Activated naive CD4-positive, alpha-beta T cell treated with anti-CD3 and anti-CD28 coated beads, Interleukin-2, amount 50 U/mL, for 24 hours (primary cell): Measurements from ENCODE around the gene ODAD2.

Source experiments
- H3K27ac Mint-ChIP-seq: one replicate; pipeline ENCODE4 v1.8.0; 2021; ENCODE audit warnings: mild to moderate bottlenecking, mixed read lengths
- H3K27me3 Mint-ChIP-seq: one replicate; pipeline ENCODE4 v1.8.0; 2021; ENCODE audit warnings: mixed read lengths
- H3K36me3 Mint-ChIP-seq: one replicate; pipeline ENCODE4 v1.8.0; 2021; ENCODE audit warnings: mixed read lengths
- H3K4me1 Mint-ChIP-seq: one replicate; pipeline ENCODE4 v1.8.0; 2021; ENCODE audit warnings: mixed read lengths
- H3K4me3 Mint-ChIP-seq: one replicate; pipeline ENCODE4 v1.8.0; 2021; ENCODE audit warnings: mild to moderate bottlenecking, mixed read lengths
- H3K9me3 Mint-ChIP-seq: one replicate; pipeline ENCODE4 v1.8.0; 2021; ENCODE audit warnings: mixed read lengths

The ODAD2 gene

GRCh38 chr10:27998954-27999275, at the start of gene ODAD2:
ODAD2 (minus strand) TSS chr10:27999079; CDS start chr10:27995142, 3,937 bp downstream.
- Mint-ChIP-seq H3K4me3 (peak within 1 kb of the TSS; percentile 87), H3K9me3 (no peaks in the 10 kb centered on the region), H3K36me3 (no peaks in the 10 kb centered on the region), H3K4me1 (peaks cover 13% of the 10 kb centered on the region), H3K27ac (no peak within 1 kb of the TSS), H3K27me3 (peaks cover 39% of the 10 kb centered on the region)

GRCh38 chr10:28047061-28047460, 48.2 kb upstream of the ODAD2 start:
- no peaks in the 10 kb centered on the region for H3K27me3 Mint-ChIP-seq
- H3K4me1 Mint-ChIP-seq: no peaks in the 10 kb centered on the region
- no peaks in the 10 kb centered on the region for H3K9me3 Mint-ChIP-seq
- no peak overlapping the region for H3K4me3 Mint-ChIP-seq
- H3K27ac Mint-ChIP-seq: no peak overlapping the region
- H3K36me3 Mint-ChIP-seq: peaks cover 9% of the 10 kb centered on the region

GRCh38 chr10:28046579-28046978, 47.7 kb upstream of the ODAD2 start:
- Mint-ChIP-seq H3K27me3 (no peaks in the 10 kb centered on the region), H3K4me3 (no peak overlapping the region), H3K27ac (no peak overlapping the region), H3K9me3 (no peaks in the 10 kb centered on the region), H3K4me1 (no peaks in the 10 kb centered on the region), H3K36me3 (peaks cover 9% of the 10 kb centered on the region)

GRCh38 chr10:28043941-28044340, 45.1 kb upstream of the ODAD2 start:
- no peak overlapping the region for H3K27ac Mint-ChIP-seq
- no peaks in the 10 kb centered on the region for H3K9me3 Mint-ChIP-seq
- no peaks in the 10 kb centered on the region for H3K4me1 Mint-ChIP-seq
- H3K36me3 Mint-ChIP-seq: peaks cover 2% of the 10 kb centered on the region
- no peak overlapping the region for H3K4me3 Mint-ChIP-seq
- H3K27me3 Mint-ChIP-seq: no peaks in the 10 kb centered on the region

GRCh38 chr10:28036587-28036986, 37.7 kb upstream of the ODAD2 start:
- H3K36me3 Mint-ChIP-seq: peaks cover 1% of the 10 kb centered on the region
- no peak overlapping the region for H3K4me3 Mint-ChIP-seq
- no peak overlapping the region for H3K27ac Mint-ChIP-seq
- H3K9me3 Mint-ChIP-seq: no peaks in the 10 kb centered on the region
- no peaks in the 10 kb centered on the region for H3K4me1 Mint-ChIP-seq
- H3K27me3 Mint-ChIP-seq: peaks cover 15% of the 10 kb centered on the region

GRCh38 chr10:28020993-28021982, 22.4 kb upstream of the ODAD2 start:
- no peaks in the 10 kb centered on the region for H3K4me1 Mint-ChIP-seq
- H3K4me3 Mint-ChIP-seq: no peak overlapping the region
- peaks cover 11% of the 10 kb centered on the region for H3K27me3 Mint-ChIP-seq
- no peaks in the 10 kb centered on the region for H3K9me3 Mint-ChIP-seq
- no peaks in the 10 kb centered on the region for H3K36me3 Mint-ChIP-seq
- H3K27ac Mint-ChIP-seq: no peak overlapping the region

DNA sequence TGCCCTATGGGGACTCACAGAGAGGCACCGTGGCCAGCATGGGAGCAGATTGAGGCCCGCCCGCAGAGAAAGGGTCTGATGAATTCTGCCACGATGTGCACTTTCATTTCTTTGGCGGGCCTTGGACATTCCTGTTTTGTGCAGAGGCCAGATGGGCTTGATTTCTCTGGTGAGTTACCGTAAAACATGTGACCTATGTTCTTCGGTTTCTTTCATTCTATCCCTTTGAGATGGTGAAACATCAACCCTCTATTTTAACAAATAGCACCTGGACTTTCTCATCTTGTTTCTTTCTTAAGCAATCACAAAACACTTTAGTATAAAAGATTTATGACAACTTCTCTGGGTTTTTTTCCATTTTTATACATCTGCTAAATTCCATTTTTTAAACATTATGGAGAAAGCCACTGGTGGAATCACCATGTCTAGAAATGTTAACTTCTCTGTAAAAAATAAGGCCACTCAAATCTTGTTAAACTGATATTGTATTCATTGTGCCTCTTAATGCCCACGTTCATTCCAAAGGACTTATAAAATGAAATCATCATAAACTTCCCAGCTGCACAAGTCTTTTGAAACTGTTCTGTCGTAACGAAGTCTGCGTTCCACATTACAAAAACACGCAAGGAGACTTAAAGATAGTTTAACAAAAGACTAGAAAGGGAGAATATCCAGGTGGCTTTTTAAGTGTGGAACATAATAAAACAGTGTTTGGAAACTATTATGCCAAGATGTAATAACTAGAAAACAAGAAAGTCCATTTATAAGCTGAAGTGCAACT, 21.4 kb upstream of the ODAD2 start:
- H3K4me1 Mint-ChIP-seq: no peaks in the 10 kb centered on the region
- H3K36me3 Mint-ChIP-seq: no peaks in the 10 kb centered on the region
- no peak overlapping the region for H3K27ac Mint-ChIP-seq
- H3K9me3 Mint-ChIP-seq: no peaks in the 10 kb centered on the region
- no peak overlapping the region for H3K4me3 Mint-ChIP-seq
- H3K27me3 Mint-ChIP-seq: peaks cover 11% of the 10 kb centered on the region

DNA sequence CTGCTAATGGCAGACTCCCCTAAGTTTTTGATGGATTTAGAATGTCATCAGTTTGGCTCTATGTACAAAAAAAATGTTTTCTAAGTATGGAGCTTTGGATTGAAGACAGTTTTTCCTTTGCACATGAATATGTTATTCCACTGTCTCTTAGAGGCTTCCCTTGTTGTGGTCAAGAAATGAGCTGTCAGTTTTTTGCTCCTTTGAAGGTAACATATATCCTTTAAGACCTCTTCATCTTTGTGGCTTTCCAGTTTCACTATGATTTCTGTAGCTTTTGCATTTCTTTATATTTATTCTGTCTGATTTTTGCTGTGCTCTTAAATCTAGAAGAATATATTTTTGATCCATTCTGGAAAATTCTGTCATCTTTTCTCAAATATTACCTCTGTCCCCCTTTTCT, 15.8 kb upstream of the ODAD2 start:
- H3K36me3 Mint-ChIP-seq: no peaks in the 10 kb centered on the region
- peaks cover 20% of the 10 kb centered on the region for H3K27me3 Mint-ChIP-seq
- H3K27ac Mint-ChIP-seq: no peak overlapping the region
- peaks cover 4% of the 10 kb centered on the region for H3K4me1 Mint-ChIP-seq
- no peaks in the 10 kb centered on the region for H3K9me3 Mint-ChIP-seq
- no peak overlapping the region for H3K4me3 Mint-ChIP-seq

- Mint-ChIP-seq H3K4me3 (no peak overlapping the region), H3K4me1 (peaks cover 4% of the 10 kb centered on the region), H3K27ac (no peak overlapping the region), H3K36me3 (no peaks in the 10 kb centered on the region), H3K9me3 (no peaks in the 10 kb centered on the region), H3K27me3 (peaks cover 21% of the 10 kb centered on the region)
Observed at GRCh38 chr10:28012990-28013515, 14.2 kb upstream of the ODAD2 start.

DNA sequence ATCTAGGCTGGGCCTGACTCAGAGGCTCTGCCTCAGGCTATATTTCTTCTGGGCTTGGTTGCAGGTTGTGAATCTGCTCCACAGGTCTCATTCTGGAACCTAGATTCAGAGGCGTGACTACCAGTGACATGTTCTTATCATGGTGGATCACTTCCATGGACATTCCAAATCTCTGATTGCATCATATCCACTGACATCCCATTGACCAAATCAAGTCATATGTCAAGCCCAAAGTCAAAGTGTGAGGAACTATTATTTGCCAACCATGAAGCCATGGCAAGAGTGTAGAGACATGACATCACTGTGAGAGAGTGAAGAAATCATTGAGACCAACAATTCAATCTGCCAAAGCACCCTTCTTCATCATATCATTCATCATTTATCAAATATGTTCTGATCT, 11.9 kb upstream of the ODAD2 start:
- Mint-ChIP-seq H3K27me3 (peaks cover 18% of the 10 kb centered on the region), H3K9me3 (no peaks in the 10 kb centered on the region), H3K4me3 (no peak overlapping the region)

DNA sequence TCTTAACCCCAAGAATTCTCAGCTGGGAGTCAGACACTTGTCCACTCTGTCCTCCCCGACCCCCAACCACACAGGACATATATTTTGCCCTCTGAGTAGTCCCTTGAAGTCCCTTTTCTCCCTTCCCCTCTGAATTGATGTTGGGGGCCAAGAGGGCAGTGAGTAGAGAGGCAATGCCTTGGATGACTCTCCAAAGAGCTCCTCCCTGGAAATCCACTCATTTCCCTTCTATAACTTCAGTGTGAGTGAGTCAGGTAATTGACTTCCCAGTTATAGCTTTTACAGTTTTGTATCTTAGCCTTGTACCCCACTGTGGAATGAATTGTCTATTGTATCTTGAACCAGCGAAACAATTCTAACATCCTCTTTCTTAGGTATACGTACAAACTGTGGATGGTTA, 9.2 kb upstream of the ODAD2 start:
- H3K9me3 Mint-ChIP-seq: no peaks in the 10 kb centered on the region
- no peak overlapping the region for H3K4me3 Mint-ChIP-seq

More for the DNA sequence above, 11.9 kb upstream of the ODAD2 start:
- Mint-ChIP-seq H3K27ac (no peak overlapping the region), H3K4me1 (peaks cover 4% of the 10 kb centered on the region), H3K36me3 (no peaks in the 10 kb centered on the region)

DNA sequence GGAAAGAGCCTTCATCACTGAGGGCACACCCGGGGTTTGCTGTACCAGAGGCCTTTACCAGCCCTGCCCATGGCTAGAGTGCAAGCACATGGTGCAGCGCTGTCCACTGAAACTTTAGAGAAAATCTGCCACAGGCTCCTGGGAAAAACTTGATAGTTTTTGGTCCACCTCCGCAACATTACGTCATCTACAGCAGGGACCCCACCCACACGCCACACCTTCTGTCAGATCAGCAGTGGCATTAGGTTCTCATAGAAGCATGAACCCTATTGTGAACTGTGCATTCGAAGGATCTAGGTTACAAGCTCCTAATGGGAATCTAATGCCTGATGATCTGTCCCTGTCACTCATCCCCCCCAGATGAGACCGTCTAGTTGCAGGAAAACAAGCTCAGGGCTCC, 2.5 kb upstream of the ODAD2 start:
- Mint-ChIP-seq H3K4me1 (peaks cover 13% of the 10 kb centered on the region), H3K36me3 (no peaks in the 10 kb centered on the region), H3K27me3 (peaks cover 42% of the 10 kb centered on the region), H3K9me3 (no peaks in the 10 kb centered on the region), H3K4me3 (no peak overlapping the region), H3K27ac (no peak overlapping the region)

More for the DNA sequence above, 9.2 kb upstream of the ODAD2 start:
- H3K36me3 Mint-ChIP-seq: no peaks in the 10 kb centered on the region
- H3K27ac Mint-ChIP-seq: no peak overlapping the region
- H3K4me1 Mint-ChIP-seq: no peaks in the 10 kb centered on the region
- peaks cover 23% of the 10 kb centered on the region for H3K27me3 Mint-ChIP-seq

DNA sequence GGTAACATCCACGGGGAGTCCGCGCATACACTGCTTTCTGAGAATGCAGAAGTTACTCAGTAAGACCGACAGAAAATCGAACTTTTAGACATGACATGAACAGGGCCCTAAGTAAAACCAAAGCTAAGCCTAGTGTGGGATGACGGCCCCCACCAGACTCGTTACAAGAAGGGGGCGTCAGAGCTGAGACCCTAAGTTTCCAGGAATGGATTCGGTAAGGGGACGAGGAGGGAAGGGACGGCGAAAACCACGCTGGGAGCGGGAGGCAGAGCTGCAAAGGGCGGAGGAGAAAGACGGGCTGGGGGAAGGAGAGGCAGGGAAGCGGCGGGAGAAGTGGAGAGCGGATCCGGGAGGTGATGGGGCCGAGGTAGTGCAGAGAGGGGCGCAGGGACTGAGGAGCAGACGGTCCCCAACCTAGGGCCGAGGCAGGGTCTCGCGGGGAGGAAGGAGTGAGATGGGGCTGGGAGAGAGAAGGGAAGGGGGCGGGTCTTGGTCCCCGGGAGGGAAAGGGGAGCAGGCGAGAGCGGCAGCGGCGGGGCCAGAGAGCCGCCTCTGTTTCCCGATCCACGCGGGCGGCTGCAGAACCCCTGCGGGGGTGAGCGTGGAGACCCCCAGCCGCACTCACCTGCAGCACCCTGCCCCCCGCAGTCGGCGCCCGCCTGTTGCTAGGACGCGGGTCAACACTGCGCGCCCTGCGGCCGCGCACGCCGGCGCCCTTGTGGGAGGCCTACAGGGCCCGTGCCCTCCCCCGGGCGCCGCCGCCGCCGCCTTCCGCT, 513 bp downstream of the ODAD2 start:
- Mint-ChIP-seq H3K27me3 (peaks cover 37% of the 10 kb centered on the region), H3K4me1 (peaks cover 13% of the 10 kb centered on the region), H3K4me3 (peak overlapping the region; percentile 87), H3K9me3 (no peaks in the 10 kb centered on the region), H3K27ac (no peak overlapping the region), H3K36me3 (no peaks in the 10 kb centered on the region)

GRCh38 chr10:27997865-27998177, 1.1 kb downstream of the ODAD2 start:
- Mint-ChIP-seq H3K27me3 (peaks cover 32% of the 10 kb centered on the region), H3K36me3 (no peaks in the 10 kb centered on the region), H3K4me3 (peak overlapping the region; percentile 87), H3K27ac (no peak overlapping the region), H3K4me1 (peaks cover 13% of the 10 kb centered on the region), H3K9me3 (no peaks in the 10 kb centered on the region)

GRCh38 chr10:27995311-27995710, 3.6 kb downstream of the ODAD2 start:
- H3K27me3 Mint-ChIP-seq: peaks cover 32% of the 10 kb centered on the region
- H3K9me3 Mint-ChIP-seq: no peaks in the 10 kb centered on the region
- H3K4me1 Mint-ChIP-seq: peaks cover 13% of the 10 kb centered on the region

More at GRCh38 chr10:27995311-27995710, 3.6 kb downstream of the ODAD2 start:
- Mint-ChIP-seq H3K4me3 (no peak overlapping the region), H3K27ac (no peak overlapping the region), H3K36me3 (no peaks in the 10 kb centered on the region)
